Astrocyte of the spinal cord (primary cell): ENCODE results near the gene SATB1.

ENCODE experiments used
- DNase-seq: peaks from one replicate; pipeline ENCODE4 v3.0.0; 2011; ENCODE audit warnings: low read depth, low spot score
- H3K4me3 ChIP-seq: 2 replicates; pipeline ENCODE4 v1.5.1; 2011; ENCODE audit warnings: low read depth, mild to moderate bottlenecking, low read length, moderate library complexity
- CTCF ChIP-seq: IDR thresholded peaks from 2 replicates; pipeline ENCODE4 v1.5.1; 2012; ENCODE audit warnings: low read depth, mild to moderate bottlenecking, low read length, inconsistent platforms
- in situ Hi-C: cut with HindIII; loops from 2 replicates; pipeline ENCODE4 v1.10.0; 2017; ENCODE audit warnings: low sequenced_read_pairs

The SATB1 gene

GRCh38 chr3:18432752-18433151 lies 7.6 kb upstream of the SATB1 start:
- in situ Hi-C loops: no loop called here
- TF ChIP-seq CTCF: no peak
- no peak for DNase-seq
- no peak overlapping the region for H3K4me3 ChIP-seq

GRCh38 chr3:18431266-18431665 lies 6.1 kb upstream of the SATB1 start:
- in situ Hi-C loops: no loop called here
- no peak overlapping the region for H3K4me3 ChIP-seq
- TF ChIP-seq CTCF: no peak
- DNase-seq: no peak

- no peak for DNase-seq
- H3K4me3 ChIP-seq: no peak overlapping the region
- no peak for TF ChIP-seq CTCF
- in situ Hi-C loops: no loop called here
Observed at GRCh38 chr3:18428991-18429745, 4.0 kb upstream of the SATB1 start.

GRCh38 chr3:18428036-18428435 lies 2.9 kb upstream of the SATB1 start:
- no peak overlapping the region for H3K4me3 ChIP-seq
- in situ Hi-C loops: no loop called here
- no peak for DNase-seq
- no peak for TF ChIP-seq CTCF

- TF ChIP-seq CTCF: no peak
- in situ Hi-C loops: no loop called here
- DNase-seq: no peak
- H3K4me3 ChIP-seq: no peak overlapping the region
Observed at GRCh38 chr3:18426597-18427193, 1.6 kb upstream of the SATB1 start.

GRCh38 chr3:18425641-18426257 lies 610 bp upstream of the SATB1 start:
- in situ Hi-C loops: no loop called here
- no peak for DNase-seq
- peak overlapping the region; percentile 84 for H3K4me3 ChIP-seq
- no peak for TF ChIP-seq CTCF
